IMR-90 (cell line): Measurements from ENCODE around the gene SLC8A1. TPM values are rescaled to one million over a fixed set of nuclear protein-coding genes. Genes with fewer than 3 reads are reported as not detected.

ENCODE experiments used
- ATAC-seq: fragments of 200-7000 bp; cut with Tn5 transposase; 2 replicates; pipeline ENCODE4 v1.9.1; 2020; ENCODE audit warnings: low read depth, mild to moderate bottlenecking, moderate library complexity
- BruUV-seq: library from RNA; stranded (reverse); fragments of 400-500 nt; replicated peaks from 2 replicates; lab custom pipeline; 2021; lab: Mats Ljungman, UMichigan
- CTCF ChIA-PET: fragments of 300-600 bp; formaldehyde crosslinking; extraction: SDS; loops from one replicate; lab custom pipeline; 2021; ENCODE audit warnings: antibody characterized with exemption; lab: Yijun Ruan, JAX
- POLR2A ChIA-PET: fragments of 300-600 bp; sonication (Branson Sonifier 250); formaldehyde crosslinking; loops from one replicate; lab custom pipeline; 2022; ENCODE audit warnings: antibody characterized with exemption; ENCODE audit not compliant: unreplicated experiment; lab: Charles Lee
- DNase-seq: peaks from one replicate; pipeline ENCODE4 v3.0.0; 2013
- H2AFZ ChIP-seq: replicated peaks from 2 replicates; pipeline ENCODE3; 2013; ENCODE audit warnings: low read length, mild to moderate bottlenecking; ENCODE audit not compliant: poor library complexity
- H2AK5ac ChIP-seq: 2 replicates; pipeline ENCODE4 v1.6.1; 2013; ENCODE audit warnings: low read depth, low read length, inconsistent platforms
- H2AK9ac ChIP-seq: replicated peaks from 2 replicates; pipeline ENCODE3; 2013; ENCODE audit warnings: mild to moderate bottlenecking, low read depth, low read length, moderate library complexity; ENCODE audit not compliant: poor library complexity
- H2BK120ac ChIP-seq: 2 replicates; pipeline ENCODE4 v1.6.1; 2013; ENCODE audit warnings: low read depth, low read length, inconsistent platforms
- H2BK15ac ChIP-seq: 3 replicates; pipeline ENCODE4 v1.6.1; 2013; ENCODE audit warnings: low read depth, low read length, inconsistent platforms
- H2BK20ac ChIP-seq: 2 replicates; pipeline ENCODE4 v1.6.1; 2013; ENCODE audit warnings: low read depth, mild to moderate bottlenecking, inconsistent platforms, low read length, moderate library complexity
- H2BK5ac ChIP-seq: 2 replicates; pipeline ENCODE4 v1.6.1; 2013; ENCODE audit warnings: mild to moderate bottlenecking, low read depth, low read length, inconsistent platforms; ENCODE audit not compliant: poor library complexity, severe bottlenecking
- H3K14ac ChIP-seq: replicated peaks from 2 replicates; pipeline ENCODE4 v1.6.1; 2013; ENCODE audit warnings: low read depth, low read length, inconsistent platforms
- H3K18ac ChIP-seq: 2 replicates; pipeline ENCODE4 v1.6.1; 2013; ENCODE audit warnings: low read depth, low read length, control low read depth
- H3K23ac ChIP-seq: 2 replicates; pipeline ENCODE4 v1.6.1; 2013; ENCODE audit warnings: low read depth, low read length, inconsistent platforms
- H3K27ac ChIP-seq: 2 replicates; pipeline ENCODE4 v1.5.1; 2013; ENCODE audit warnings: mild to moderate bottlenecking, control low read depth, low read length; ENCODE audit not compliant: insufficient read depth
- H3K27me3 ChIP-seq: 2 replicates; pipeline ENCODE4 v1.6.1; 2013; ENCODE audit warnings: low read length; ENCODE audit not compliant: control insufficient read depth, insufficient read depth
- H3K36me3 ChIP-seq: 2 replicates; pipeline ENCODE4 v1.6.1; 2013; ENCODE audit warnings: low read length, mixed read lengths; ENCODE audit not compliant: control insufficient read depth, insufficient read depth
- H3K4ac ChIP-seq: 2 replicates; pipeline ENCODE4 v1.6.1; 2013; ENCODE audit warnings: low read depth, low read length, inconsistent platforms
- H3K4me1 ChIP-seq: 2 replicates; pipeline ENCODE4 v1.6.1; 2013; ENCODE audit warnings: low read length, mixed read lengths; ENCODE audit not compliant: control insufficient read depth, insufficient read depth
- H3K4me2 ChIP-seq: 2 replicates; pipeline ENCODE4 v1.6.1; 2013; ENCODE audit warnings: low read depth, mild to moderate bottlenecking, control low read depth, low read length, moderate library complexity
- H3K4me3 ChIP-seq: 2 replicates; pipeline ENCODE4 v1.5.1; 2013; ENCODE audit warnings: low read depth, mild to moderate bottlenecking, control low read depth, low read length, moderate library complexity; ENCODE audit not compliant: insufficient read depth
- H3K56ac ChIP-seq: 2 replicates; pipeline ENCODE4 v1.6.1; 2013; ENCODE audit warnings: low read length, inconsistent platforms; ENCODE audit not compliant: insufficient read depth; ENCODE audit errors: extremely low read depth
- H3K79me1 ChIP-seq, 2 experiments: 2 replicates each; pipeline ENCODE4 v1.6.1; 2013; ENCODE audit warnings: low read length in 2 of 2, inconsistent platforms in 1 of 2, low read depth in 1 of 2
- H3K9ac ChIP-seq: 2 replicates; pipeline ENCODE4 v1.6.1; 2013; ENCODE audit warnings: low read depth, low read length, control low read depth
- H3K9me1 ChIP-seq: 2 replicates; pipeline ENCODE4 v1.6.1; 2013; ENCODE audit warnings: low read length, inconsistent platforms; ENCODE audit not compliant: insufficient read depth
- H3K9me3 ChIP-seq: 2 replicates; pipeline ENCODE4 v1.6.1; 2013; ENCODE audit warnings: low read length; ENCODE audit not compliant: control insufficient read depth, insufficient read depth
- H4K20me1 ChIP-seq: 2 replicates; pipeline ENCODE4 v1.6.1; 2013; ENCODE audit warnings: low read length, inconsistent platforms; ENCODE audit not compliant: insufficient read depth
- H4K5ac ChIP-seq: 2 replicates; pipeline ENCODE4 v1.6.1; 2013; ENCODE audit warnings: mild to moderate bottlenecking, low read depth, low read length, control low read depth
- H4K8ac ChIP-seq, 2 experiments: 2 replicates each; pipeline ENCODE4 v1.6.1; 2013; ENCODE audit warnings: low read depth in 2 of 2, low read length in 2 of 2, control low read depth in 1 of 2, inconsistent platforms in 1 of 2
- H4K91ac ChIP-seq: 2 replicates; pipeline ENCODE4 v1.6.1; 2013; ENCODE audit warnings: low read depth, low read length, inconsistent platforms; ENCODE audit not compliant: insufficient read depth
- MAFK ChIP-seq: IDR thresholded peaks from 2 replicates; pipeline ENCODE4 v1.6.1; 2012; ENCODE audit warnings: low read depth, low read length, improper control_type of control experiment
- WGBS, 2 experiments: methylation state at CpG; one replicate each; pipeline versions ENCODE4 v1.1.5 to v1.1.7; 2013; ENCODE audit warnings: missing lambda C conversion rate in 2 of 2; ENCODE audit not compliant: insufficient read length in 1 of 2; ENCODE audit errors: extremely low coverage in 2 of 2; 5-methylcytosine and 5-hydroxymethylcytosine counted together
- dilution Hi-C: fragments of 300-500 bp; cut with HindIII; formaldehyde crosslinking; loops from one replicate; pipeline ENCODE4 v1.14.3; 2018; ENCODE audit warnings: low sequenced_read_pairs; ENCODE audit not compliant: unreplicated experiment
- in situ Hi-C: fragments of 300-500 bp; cut with MboI; formaldehyde crosslinking; loops from 3 replicates; pipeline ENCODE4 v1.14.3; 2019; ENCODE audit warnings: low sequenced_read_pairs, inconsistent platforms, mixed read lengths
- intact Hi-C: fragments of 100-400 bp; cut with micrococcal nuclease; formaldehyde crosslinking; loops from 2 replicates; pipeline ENCODE4 v1.10.0; 2022
- polyA plus RNA-seq, 3 experiments: library from polyadenylated mRNA; depleted of rRNA; stranded (reverse); fragments of >200 nt; gene quantifications; 2 replicates each; pipeline ENCODE4 v1.2.3, GENCODE V29; 2012; ENCODE audit warnings: low replicate concordance in 1 of 3
- total RNA-seq: library from RNA; depleted of rRNA; stranded (reverse); fragments of >200 nt; gene quantifications from 2 replicates; pipeline ENCODE4 v1.2.3, GENCODE V29; 2012

Gene SLC8A1
- total and polyA plus RNA-seq, 2 of the 4 experiments (the other 2 are of a cell fraction): 7.7 to 57.0 TPM

- in situ Hi-C loops (no loop called here), intact Hi-C loops (no loop called here)
- no peak overlapping the region for H3K27ac ChIP-seq
These were observed 67.7 kb downstream of the SLC8A1 start for GRCh38 chr2:40384233-40384632.

More at GRCh38 chr2:40384233-40384632, 67.7 kb downstream of the SLC8A1 start:
- H3K14ac ChIP-seq: no peak overlapping the region
- no peak overlapping the region for H3K4ac ChIP-seq
- ChIA-PET POLR2A (no interaction called here), CTCF (no interaction called here)
- no CpG with 5 or more reads among the region's 1 CpG for WGBS, 2 experiments
- H3K4me3 ChIP-seq: no peak overlapping the region
- no peak overlapping the region for H3K56ac ChIP-seq
- no peak overlapping the region for H4K5ac ChIP-seq
- no peak overlapping the region for H2BK120ac ChIP-seq
- no peak overlapping the region for H2BK20ac ChIP-seq
- no TSS peak for BruUV-seq
- no peaks in the 10 kb centered on the region for H3K27me3 ChIP-seq
- H4K8ac ChIP-seq: no peak overlapping the region
- no peaks in the 10 kb centered on the region for H4K20me1 ChIP-seq
- no peak for TF ChIP-seq MAFK
- no peak overlapping the region for H3K4me2 ChIP-seq
- no peak overlapping the region for H2BK15ac ChIP-seq
- no peak overlapping the region for H2BK5ac ChIP-seq
- peaks cover 16 to 20% of the 10 kb centered on the region in 2 experiments for H3K79me1 ChIP-seq
- ATAC-seq: no peak
- no peak overlapping the region for H4K91ac ChIP-seq
- no peak overlapping the region for H2AK5ac ChIP-seq
- H3K9ac ChIP-seq: no peak overlapping the region
- peaks cover 2% of the 10 kb centered on the region; the same call in 1 of the 2 replicates for H3K4me1 ChIP-seq
- H3K18ac ChIP-seq: no peak overlapping the region
- peaks cover 7% of the 10 kb centered on the region for H3K9me3 ChIP-seq
- no peaks in the 10 kb centered on the region; the same call in 1 of the 2 replicates for H3K9me1 ChIP-seq
- H2AFZ ChIP-seq: no peak overlapping the region
- H2AK9ac ChIP-seq: no peak overlapping the region
- H3K23ac ChIP-seq: no peak overlapping the region
- DNase-seq: no peak
- H3K36me3 ChIP-seq: peaks cover 1% of the 10 kb centered on the region; the same call in 1 of the 2 replicates
- dilution Hi-C loops: no loop called here
